Lung (tissue), 12 donors: ENCODE measurements around the gene ANK3. TPM values are rescaled to one million over a fixed set of nuclear protein-coding genes. Genes with fewer than 3 reads are reported as not detected.

Source experiments
- ATAC-seq: fragments of 200-7000 bp; cut with Tn5 transposase; one replicate; pipeline ENCODE4 v1.9.1; 2020; ENCODE audit warnings: moderate number of reproducible peaks; ENCODE audit not compliant: insufficient read depth, low FRiP score
- DNase-seq, 3 donors: peaks; one replicate each; pipeline ENCODE4 v3.0.0-alpha.2; 2013 to 2017
- H3K27ac ChIP-seq, 2 donors: one replicate each; pipeline ENCODE4 v1.5.1; 2013; ENCODE audit warnings: mild to moderate bottlenecking in 2 of 2, moderate library complexity in 2 of 2, control low read depth in 1 of 2, inconsistent platforms in 1 of 2, low read depth in 1 of 2, low read length in 1 of 2
- H3K27me3 ChIP-seq, 3 donors: one replicate each; pipeline ENCODE4 v1.5.1; 2013; ENCODE audit warnings: low read length in 2 of 3; ENCODE audit not compliant: control insufficient read depth in 3 of 3, insufficient read depth in 3 of 3
- H3K36me3 ChIP-seq, 4 donors: one replicate each; pipeline ENCODE4 v1.5.1; 2013; ENCODE audit warnings: low read length in 4 of 4, mild to moderate bottlenecking in 1 of 4, moderate library complexity in 1 of 4; ENCODE audit not compliant: control insufficient read depth in 4 of 4, insufficient read depth in 4 of 4
- H3K4me1 ChIP-seq, 5 donors: one replicate each; pipeline ENCODE4 v1.5.1; 2013; ENCODE audit warnings: low read length in 5 of 5, mild to moderate bottlenecking in 2 of 5, moderate library complexity in 1 of 5; ENCODE audit not compliant: control insufficient read depth in 5 of 5, insufficient read depth in 5 of 5
- H3K4me3 ChIP-seq: one replicate; pipeline ENCODE4 v1.5.1; 2013; ENCODE audit warnings: mild to moderate bottlenecking, control low read depth, moderate library complexity
- H3K9ac ChIP-seq, 2 donors: one replicate each; pipeline ENCODE4 v1.5.1; 2013; ENCODE audit warnings: low read length in 2 of 2, control low read depth in 1 of 2; ENCODE audit not compliant: insufficient read depth in 1 of 2
- H3K9me3 ChIP-seq, 4 donors: one replicate each; pipeline ENCODE4 v1.5.1; 2013; ENCODE audit warnings: low read length in 3 of 4, mild to moderate bottlenecking in 1 of 4, moderate library complexity in 1 of 4; ENCODE audit not compliant: control insufficient read depth in 4 of 4, insufficient read depth in 3 of 4
- CTCF ChIP-seq: IDR thresholded peaks from 2 replicates; pipeline ENCODE4 v1.5.1; 2012; ENCODE audit warnings: mild to moderate bottlenecking; ENCODE audit errors: control extremely low read depth, extremely low read depth
- WGBS, 2 donors: extraction: QIAGEN DNeasy Blood & Tissue Kit; methylation state at CpG; one replicate each; pipeline ENCODE4 v1.1.7; 2013; 5-methylcytosine and 5-hydroxymethylcytosine counted together
- polyA plus RNA-seq, 2 donors: library from polyadenylated mRNA; stranded (reverse); fragments of 200-250 nt; gene quantifications; one replicate each; pipeline ENCODE4 v1.2.1, GENCODE V29; 2013
- total RNA-seq, 2 donors: library from RNA; depleted of rRNA in 1 of 2; stranded (reverse); fragments of >200 nt in 1 of 2; gene quantifications; one replicate each; pipeline ENCODE4 v1.2.1, GENCODE V29; 2014 to 2021
- donor health status: control.
- donor health status: control.
- donor health status: Bipolar disorder and iron deficiency.
- donor health status: healthy.
- donor health status: DM: yes; HTN: yes; CAD: no.

ANK3 gene
- total and polyA plus RNA-seq, 4 donors, result 10.4 to 96.0 (median 46.4) TPM

- Histone ChIP-seq H3K4me3 (no peak overlapping the region), H3K27ac (no peak overlapping the region), H3K9me3 (no peaks in the 10 kb centered on the region), H3K27me3 (no peaks in the 10 kb centered on the region), H3K9ac (no peak overlapping the region), H3K36me3 (peaks cover 0 to 5% (median 0%) of the 10 kb centered on the region in 4 donors), H3K4me1 (no peaks in the 10 kb centered on the region)
- DNase-seq (no peak), ATAC-seq (no peak)
- TF ChIP-seq CTCF, result no peak
- 71 to 80% methylated on average over 4 of the region's 4 CpGs for WGBS, 2 donors
Measured at GRCh38 chr10:60098677-60099601, 290.7 kb downstream of the ANK3 start.

GRCh38 chr10:60096761-60097513 is 292.7 kb downstream of the ANK3 start:
- WGBS, 2 donors, result 80 to 81% methylated on average over 5 of the region's 5 CpGs
- Histone ChIP-seq H3K4me1 (no peaks in the 10 kb centered on the region), H3K4me3 (no peak overlapping the region), H3K27me3 (no peaks in the 10 kb centered on the region), H3K9ac (no peak overlapping the region), H3K36me3 (peaks cover 0 to 9% (median 0%) of the 10 kb centered on the region in 4 donors), H3K9me3 (no peaks in the 10 kb centered on the region), H3K27ac (no peak overlapping the region)
- no peak for TF ChIP-seq CTCF
- no peak for ATAC-seq
- no peak for DNase-seq

GRCh38 chr10:60093317-60093716 is 296.4 kb downstream of the ANK3 start:
- ATAC-seq, result no peak

More at GRCh38 chr10:60093317-60093716, 296.4 kb downstream of the ANK3 start:
- no peaks in the 10 kb centered on the region for H3K27me3 ChIP-seq
- no peaks in the 10 kb centered on the region for H3K9me3 ChIP-seq
- WGBS, 2 donors, result 87 to 91% methylated on average over 3 of the region's 3 CpGs
- no peaks in the 10 kb centered on the region for H3K4me1 ChIP-seq
- no peak for TF ChIP-seq CTCF
- no peak overlapping the region for H3K9ac ChIP-seq
- no peak overlapping the region for H3K4me3 ChIP-seq
- DNase-seq, result no peak
- H3K36me3 ChIP-seq, result peaks cover 0 to 4% (median 0%) of the 10 kb centered on the region in 4 donors
- no peak overlapping the region for H3K27ac ChIP-seq
